ENCODE measurements around the gene DBX1.
A peak's percentile ranks its signal among the peaks of the same experiment; 100 is the strongest.
"Not testable (repeated sequence)": the region's sequence is repeated elsewhere in the genome, so short reads cannot be mapped to it uniquely, and the experiment has no call there.

The DBX1 gene

GRCh38 chr11:20161230-20161918 lies 1.1 kb upstream of the DBX1 start:
- no peak for DNase-seq

GRCh38 chr11:20159466-20160381 lies 551 bp downstream of the DBX1 start:
- DNase-seq = no peak

- no peak for DNase-seq
Measured at GRCh38 chr11:20158597-20159257, 1.5 kb downstream of the DBX1 start.

- DNase-seq = no peak
Measured at GRCh38 chr11:20157728-20158127, 2.5 kb downstream of the DBX1 start.

GRCh38 chr11:20156876-20157613 lies 3.2 kb downstream of the DBX1 start:
- peak; percentile 26 for DNase-seq

- peak; percentile 47 for DNase-seq
Measured at GRCh38 chr11:20156280-20156875, 3.9 kb downstream of the DBX1 start.

GRCh38 chr11:20155683-20156279 lies 4.5 kb downstream of the DBX1 start:
- DNase-seq = no peak

- no peak for DNase-seq
Measured at GRCh38 chr11:20154381-20154780, 5.9 kb downstream of the DBX1 start.

- no peak for DNase-seq
Measured at GRCh38 chr11:20138707-20139106, 21.6 kb downstream of the DBX1 start.

- DNase-seq = no peak
Measured at GRCh38 chr11:20137637-20138036, 22.6 kb downstream of the DBX1 start.

- no peak for DNase-seq
Measured at GRCh38 chr11:20134991-20135736, 25.1 kb downstream of the DBX1 start.

GRCh38 chr11:20132667-20133039 lies 27.6 kb downstream of the DBX1 start:
- no peak for DNase-seq

GRCh38 chr11:20131788-20132666 lies 28.2 kb downstream of the DBX1 start:
- peak; percentile 37 for DNase-seq

GRCh38 chr11:20129665-20130064 lies 30.6 kb downstream of the DBX1 start:
- no peak for DNase-seq

- not testable (repeated sequence) for DNase-seq
Measured at GRCh38 chr11:20128528-20128825, 31.8 kb downstream of the DBX1 start.

- DNase-seq = peak; percentile 75
Measured at GRCh38 chr11:20127671-20128527, 32.4 kb downstream of the DBX1 start.

GRCh38 chr11:20126724-20127123 lies 33.6 kb downstream of the DBX1 start:
- DNase-seq = no peak

- no peak for DNase-seq
Measured at GRCh38 chr11:20125927-20126326, 34.3 kb downstream of the DBX1 start.

- no peak for DNase-seq
Measured at GRCh38 chr11:20122131-20122530, 38.1 kb downstream of the DBX1 start.
